SU-DHL-6 (cell line): ENCODE measurements around the gene OSBPL10.

ENCODE experiments used
- EZH2phosphoT487 ChIP-seq: fragments of 200-600 bp; sonication (generic), shearing (Covaris generic); conservative IDR thresholded peaks from 2 replicates; pipeline ENCODE4 v1.6.1; 2018; ENCODE audit warnings: mild to moderate bottlenecking, antibody characterized with exemption, low read length, moderate library complexity, mixed read lengths
- TF ChIP-seq, protein P1 (sequence below): fragments of 200-600 bp; sonication (generic); IDR thresholded peaks from one replicate; pipeline ENCODE4 v1.5.1; 2017; ENCODE audit warnings: antibody characterized with exemption, mild to moderate bottlenecking, low read length, moderate library complexity; ENCODE audit not compliant: insufficient read depth, poor library complexity, severe bottlenecking

DNA sequence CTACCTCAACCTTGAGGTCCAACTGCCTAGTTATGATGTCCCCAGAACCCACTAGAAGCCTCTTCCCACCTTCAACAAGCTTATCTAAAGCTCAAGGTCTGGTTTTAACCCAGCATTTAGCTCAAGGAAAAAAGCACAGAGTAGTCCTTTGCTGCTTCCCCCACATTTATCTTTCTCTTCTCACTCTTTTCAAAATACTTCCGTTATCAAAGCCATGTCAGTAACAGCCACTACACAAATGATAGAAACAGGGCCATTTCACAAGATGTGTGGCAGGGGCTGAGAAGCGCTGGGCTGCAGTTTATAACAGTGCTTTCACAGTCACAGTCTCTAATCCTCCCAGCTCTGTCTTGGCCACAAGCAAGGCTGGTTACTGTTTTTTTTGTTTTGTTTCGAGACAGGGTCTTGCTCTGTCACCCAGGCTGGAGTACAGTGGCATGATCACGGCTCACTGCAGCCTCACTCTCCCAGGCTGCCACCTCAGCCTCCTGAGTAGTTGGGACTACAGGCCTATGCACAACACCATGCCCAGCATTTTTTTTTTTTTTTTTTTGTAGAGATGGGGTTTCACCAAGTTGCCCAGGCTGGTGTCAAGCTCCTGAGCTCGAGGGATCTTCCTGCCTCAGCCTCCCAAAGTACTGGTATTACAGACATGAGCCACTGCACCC, 218.8 kb downstream of the OSBPL10 start:
- TF ChIP-seq, protein P1, sequence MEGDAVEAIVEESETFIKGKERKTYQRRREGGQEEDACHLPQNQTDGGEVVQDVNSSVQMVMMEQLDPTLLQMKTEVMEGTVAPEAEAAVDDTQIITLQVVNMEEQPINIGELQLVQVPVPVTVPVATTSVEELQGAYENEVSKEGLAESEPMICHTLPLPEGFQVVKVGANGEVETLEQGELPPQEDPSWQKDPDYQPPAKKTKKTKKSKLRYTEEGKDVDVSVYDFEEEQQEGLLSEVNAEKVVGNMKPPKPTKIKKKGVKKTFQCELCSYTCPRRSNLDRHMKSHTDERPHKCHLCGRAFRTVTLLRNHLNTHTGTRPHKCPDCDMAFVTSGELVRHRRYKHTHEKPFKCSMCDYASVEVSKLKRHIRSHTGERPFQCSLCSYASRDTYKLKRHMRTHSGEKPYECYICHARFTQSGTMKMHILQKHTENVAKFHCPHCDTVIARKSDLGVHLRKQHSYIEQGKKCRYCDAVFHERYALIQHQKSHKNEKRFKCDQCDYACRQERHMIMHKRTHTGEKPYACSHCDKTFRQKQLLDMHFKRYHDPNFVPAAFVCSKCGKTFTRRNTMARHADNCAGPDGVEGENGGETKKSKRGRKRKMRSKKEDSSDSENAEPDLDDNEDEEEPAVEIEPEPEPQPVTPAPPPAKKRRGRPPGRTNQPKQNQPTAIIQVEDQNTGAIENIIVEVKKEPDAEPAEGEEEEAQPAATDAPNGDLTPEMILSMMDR, result no peak
- no peak for TF ChIP-seq EZH2phosphoT487
